Colonic mucosa (tissue), 4 donors: ENCODE data around the gene RUNX2. TPM values are rescaled to one million over a fixed set of nuclear protein-coding genes. Genes with fewer than 3 reads are reported as not detected.
A peak's percentile ranks its signal among the peaks of the same experiment; 100 is the strongest.

ENCODE experiments used
- DNase-seq: peaks from one replicate; pipeline ENCODE4 v3.0.0-alpha.2; 2020
- H3K27ac ChIP-seq: fragments of 200-600 bp; one replicate; pipeline ENCODE4 v1.8.0; 2021
- H3K27me3 ChIP-seq: fragments of 200-600 bp; one replicate; pipeline ENCODE4 v1.8.0; 2021
- H3K36me3 ChIP-seq: fragments of 200-600 bp; one replicate; pipeline ENCODE4 v1.8.0; 2021
- H3K4me1 ChIP-seq: fragments of 200-600 bp; one replicate; pipeline ENCODE4 v1.8.0; 2021; ENCODE audit warnings: mild to moderate bottlenecking
- H3K4me3 ChIP-seq: fragments of 200-600 bp; one replicate; pipeline ENCODE4 v1.8.0; 2021
- H3K9ac ChIP-seq, 2 donors: one replicate each; pipeline ENCODE4 v1.7.0; 2013; ENCODE audit warnings: control low read depth in 2 of 2, low read depth in 2 of 2, low read length in 2 of 2
- H3K9me3 ChIP-seq: fragments of 200-600 bp; one replicate; pipeline ENCODE4 v1.8.0; 2021
- CTCF ChIP-seq: fragments of 200-600 bp; IDR thresholded peaks from one replicate; pipeline ENCODE4 v1.8.0; 2022; ENCODE audit warnings: antibody characterized with exemption, mild to moderate bottlenecking
- intact Hi-C: fragments of 100-400 bp; cut with DNase I; formaldehyde crosslinking; loops from one replicate; pipeline ENCODE4 v1.14.1; 2022
- total RNA-seq, 2 donors: library from RNA; stranded (reverse); fragmentation: NEBNext Ultra II Directional in 1 of 2; extraction: Animal tissue kit (Norgen Biotek cat#: 25700) in 1 of 2; gene quantifications; one replicate each; pipeline ENCODE4 v1.2.1, GENCODE V29; 2021
- donor health status: healthy.
- donor health status: DM: no; HTN: no; CAD: no.
- donor health status: DM: no; HTN: no; CAD: no.

The RUNX2 gene
- total RNA-seq, 2 donors from 2014 or later = 1.7 to 2.6 TPM

- DNase-seq = no peak
- Histone ChIP-seq H3K27ac (no peak overlapping the region), H3K4me1 (no peaks in the 10 kb centered on the region), H3K9me3 (no peaks in the 10 kb centered on the region), H3K27me3 (no peaks in the 10 kb centered on the region), H3K4me3 (no peak overlapping the region), H3K9ac (no peak overlapping the region), H3K36me3 (no peaks in the 10 kb centered on the region)
- intact Hi-C loops = no loop called here
- no peak for TF ChIP-seq CTCF
Measured at GRCh38 chr6:45474376-45474775, 146.2 kb downstream of the RUNX2 start.

- H3K36me3 ChIP-seq = no peaks in the 10 kb centered on the region
- H3K4me3 ChIP-seq = no peak overlapping the region
- no peaks in the 10 kb centered on the region for H3K9me3 ChIP-seq
- H3K27ac ChIP-seq = no peak overlapping the region
- no peak for DNase-seq
- TF ChIP-seq CTCF = no peak
- intact Hi-C loops = no loop called here
- H3K9ac ChIP-seq = no peak overlapping the region
- no peaks in the 10 kb centered on the region for H3K4me1 ChIP-seq
- no peaks in the 10 kb centered on the region for H3K27me3 ChIP-seq
Measured at GRCh38 chr6:45476341-45476740, 148.2 kb downstream of the RUNX2 start.

- Histone ChIP-seq H3K27ac (no peak overlapping the region), H3K27me3 (no peaks in the 10 kb centered on the region), H3K9ac (no peak overlapping the region), H3K4me3 (no peak overlapping the region), H3K4me1 (no peaks in the 10 kb centered on the region), H3K36me3 (no peaks in the 10 kb centered on the region), H3K9me3 (no peaks in the 10 kb centered on the region)
- intact Hi-C loops = no loop called here
- TF ChIP-seq CTCF = no peak
- no peak for DNase-seq
Measured at GRCh38 chr6:45477278-45477677, 149.1 kb downstream of the RUNX2 start.

GRCh38 chr6:45477790-45478189, 149.7 kb downstream of the RUNX2 start:
- no peaks in the 10 kb centered on the region for H3K4me1 ChIP-seq
- H3K27ac ChIP-seq = peak overlapping the region; percentile 9
- no peaks in the 10 kb centered on the region for H3K36me3 ChIP-seq
- H3K9ac ChIP-seq = no peak overlapping the region
- no peaks in the 10 kb centered on the region for H3K27me3 ChIP-seq
- no peak for TF ChIP-seq CTCF
- no peak for DNase-seq
- no peaks in the 10 kb centered on the region for H3K9me3 ChIP-seq
- no peak overlapping the region for H3K4me3 ChIP-seq
- intact Hi-C loops = no loop called here

GRCh38 chr6:45478240-45478639, 150.1 kb downstream of the RUNX2 start:
- H3K4me3 ChIP-seq = no peak overlapping the region
- H3K36me3 ChIP-seq = no peaks in the 10 kb centered on the region
- intact Hi-C loops = no loop called here
- no peaks in the 10 kb centered on the region for H3K9me3 ChIP-seq
- H3K4me1 ChIP-seq = no peaks in the 10 kb centered on the region
- peak overlapping the region; percentile 9 for H3K27ac ChIP-seq
- no peaks in the 10 kb centered on the region for H3K27me3 ChIP-seq
- no peak overlapping the region for H3K9ac ChIP-seq
- no peak for DNase-seq
- no peak for TF ChIP-seq CTCF
